ENCODE measurements around the gene CD2BP2.

GRCh38 chr16:30358577-30358936, 3.4 kb upstream of the CD2BP2 start:
- TF ChIP-seq CTCF (IDR thresholded peaks at IDR 0.05) (no peak), ZFX (IDR thresholded peaks at IDR 0.05; ENCODE audit: borderline replicate concordance) (no peak)

Measured in 22Rv1 (cell line).